HepG2 (cell line): ENCODE results near the gene TBCD. TPM values are rescaled to one million over a fixed set of nuclear protein-coding genes. Genes with fewer than 3 reads are reported as not detected.

ENCODE experiments used
- CREM ChIP-seq, 2 experiments: sonication (generic) in 1 of 2; formaldehyde crosslinking in 1 of 2; IDR thresholded peaks; 2 replicates each; pipeline versions ENCODE4 v1.4.0 to v1.6.1; 2016 to 2020; ENCODE audit warnings: antibody characterized with exemption in 1 of 2, mild to moderate bottlenecking in 1 of 2, missing genetic modification reagents in 1 of 2
- EP300 ChIP-seq, 3 experiments: sonication (generic) in 1 of 3; formaldehyde crosslinking in 1 of 3; IDR thresholded peaks; 2 replicates each; pipeline versions ENCODE4 v1.5.1 to v1.6.1; 2011 to 2020; ENCODE audit warnings: low read depth in 2 of 3, low read length in 2 of 3, borderline replicate concordance in 1 of 3, improper control_type of control experiment in 1 of 3, mild to moderate bottlenecking in 1 of 3, missing genetic modification reagents in 1 of 3, moderate library complexity in 1 of 3
- ISL2 ChIP-seq: sonication (generic); formaldehyde crosslinking; IDR thresholded peaks from 2 replicates; pipeline ENCODE4 v1.5.0; 2020; ENCODE audit warnings: missing genetic modification reagents
- SMAD3 ChIP-seq: sonication (generic); formaldehyde crosslinking; IDR thresholded peaks from 2 replicates; pipeline ENCODE4 v1.4.0; 2020; ENCODE audit warnings: missing genetic modification reagents
- TEAD3 ChIP-seq: optimal IDR thresholded peaks from 2 replicates; pipeline ENCODE3; 2016; ENCODE audit warnings: borderline replicate concordance
- TGIF2 ChIP-seq: IDR thresholded peaks from 2 replicates; pipeline ENCODE4 v1.6.1; 2016; ENCODE audit warnings: control low read depth, missing compliant biosample characterization
- ZMYM4 ChIP-seq: sonication (generic); formaldehyde crosslinking; IDR thresholded peaks from 2 replicates; pipeline ENCODE4 v1.8.1; 2023; ENCODE audit warnings: mild to moderate bottlenecking, missing genetic modification reagents
- ZNF558 ChIP-seq: sonication (generic); formaldehyde crosslinking; IDR thresholded peaks from 2 replicates; pipeline ENCODE4 v1.9.0; 2022; ENCODE audit warnings: mild to moderate bottlenecking, missing genetic modification reagents, borderline replicate concordance
- polyA plus RNA-seq, 8 experiments: library from polyadenylated mRNA; depleted of rRNA in 3 of 8; stranded (reverse) in 7 of 8; unstranded in 1 of 8; fragments of >200 nt; fragmentation: Illumina TruSeq in 4 of 8; extraction: Trizol in 4 of 8; gene quantifications; 2 replicates each; pipeline versions ENCODE4 v1.2.1 to v1.2.3, GENCODE V29; 2011 to 2016; ENCODE audit warnings: low read depth in 4 of 8, missing spikeins in 1 of 8, mixed read lengths in 1 of 8; ENCODE audit not compliant: insufficient read depth in 1 of 8
- total RNA-seq, 5 experiments: library from RNA; depleted of rRNA; stranded (reverse); fragments of >200 nt; fragmentation: Illumina TruSeq; extraction: Trizol; gene quantifications; 2 replicates each; pipeline ENCODE4 v1.2.3, GENCODE V29; 2016; ENCODE audit warnings: low read depth in 1 of 5
- TF ChIP-seq, protein P1 (sequence below): IDR thresholded peaks from 2 replicates; pipeline ENCODE4 v1.6.1; 2016; ENCODE audit warnings: mild to moderate bottlenecking, missing biosample characterization, missing genetic modification reagents
- TF ChIP-seq, protein P2 (sequence below): sonication (generic); formaldehyde crosslinking; IDR thresholded peaks from 2 replicates; pipeline ENCODE4 v1.5.1; 2020; ENCODE audit warnings: mild to moderate bottlenecking, moderate library complexity, missing genetic modification reagents
- TF ChIP-seq, protein P3 (sequence below): sonication (generic); formaldehyde crosslinking; IDR thresholded peaks from 2 replicates; pipeline ENCODE4 v1.4.0; 2020; ENCODE audit warnings: missing genetic modification reagents, borderline replicate concordance
- TF ChIP-seq, protein P4 (sequence below): sonication (generic); formaldehyde crosslinking; IDR thresholded peaks from 2 replicates; pipeline ENCODE4 v1.5.0; 2020; ENCODE audit warnings: missing genetic modification reagents
- TF ChIP-seq, protein P5 (sequence below): sonication (generic); formaldehyde crosslinking; IDR thresholded peaks from 2 replicates; pipeline ENCODE4 v1.5.0; 2020; ENCODE audit warnings: mild to moderate bottlenecking, missing genetic modification reagents, borderline replicate concordance

TBCD gene
- total and polyA plus RNA-seq, 2 of the 13 experiments (the other 11 are each of a cell fraction or from before 2014, with no cell fraction given), result 33.9 to 54.8 TPM

DNA sequence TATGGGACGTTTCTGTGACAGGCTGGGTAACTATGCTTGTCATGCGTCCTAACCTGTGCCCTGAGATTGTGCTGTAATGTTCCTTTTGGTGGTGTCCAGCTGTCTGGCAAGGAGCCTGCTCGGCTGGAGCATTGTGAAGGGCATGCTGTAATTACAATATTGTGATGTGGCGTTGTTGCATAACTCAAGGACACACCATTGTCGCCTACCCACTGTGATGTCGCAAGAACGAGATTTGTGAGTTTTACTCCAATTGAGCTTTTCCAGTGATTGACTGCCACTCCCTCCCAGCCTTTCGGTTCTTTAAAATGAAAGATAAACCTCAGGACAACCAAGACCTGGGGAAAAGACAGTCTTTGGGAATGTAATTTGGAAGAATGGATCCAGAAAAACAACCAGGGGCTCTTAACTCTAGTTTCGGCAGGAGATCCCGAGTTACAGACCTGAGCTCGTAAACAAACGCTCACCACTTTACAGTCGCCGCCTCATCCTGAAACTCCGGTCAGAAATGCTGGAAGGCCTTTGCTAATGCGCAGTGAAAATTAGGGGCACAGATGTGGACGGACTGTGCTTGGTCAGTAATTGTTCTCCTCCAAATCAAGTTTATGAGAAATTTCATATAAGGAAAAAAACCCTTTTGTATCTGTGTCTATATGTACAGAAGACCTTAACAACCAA lies 86.7 kb downstream of the TBCD start (continued):
- TF ChIP-seq, protein P1, sequence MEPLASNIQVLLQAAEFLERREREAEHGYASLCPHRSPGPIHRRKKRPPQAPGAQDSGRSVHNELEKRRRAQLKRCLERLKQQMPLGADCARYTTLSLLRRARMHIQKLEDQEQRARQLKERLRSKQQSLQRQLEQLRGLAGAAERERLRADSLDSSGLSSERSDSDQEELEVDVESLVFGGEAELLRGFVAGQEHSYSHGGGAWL (CRISPR knock-in tag), result no peak
- TF ChIP-seq SMAD3 (CRISPR knock-in tag) (peak; percentile 84), EP300 (IDR thresholded peaks at IDR 0.05; ENCODE audit: low read depth in 2 of 2, low read length in 2 of 2) (peak; percentile 75 to 87; a peak in 3 of 4 replicates), EP300 (CRISPR knock-in tag; IDR thresholded peaks at IDR 0.05; ENCODE audit: borderline replicate concordance) (0 out of 2 replicates have a peak, but pooled peaks have one; percentile 52), CREM (IDR thresholded peaks at IDR 0.05) (peak; percentile 57; the same call in 1 of the 2 replicates), CREM (CRISPR knock-in tag; IDR thresholded peaks at IDR 0.05) (no peak), TEAD3 (peak; percentile 55), TGIF2 (CRISPR knock-in tag) (peak; percentile 71; the same call in 1 of the 2 replicates), ISL2 (CRISPR knock-in tag) (peak; percentile 52; the same call in 1 of the 2 replicates), ZMYM4 (CRISPR knock-in tag) (peak; percentile 77), ZNF558 (CRISPR knock-in tag) (no peak)
- TF ChIP-seq, protein P2, sequence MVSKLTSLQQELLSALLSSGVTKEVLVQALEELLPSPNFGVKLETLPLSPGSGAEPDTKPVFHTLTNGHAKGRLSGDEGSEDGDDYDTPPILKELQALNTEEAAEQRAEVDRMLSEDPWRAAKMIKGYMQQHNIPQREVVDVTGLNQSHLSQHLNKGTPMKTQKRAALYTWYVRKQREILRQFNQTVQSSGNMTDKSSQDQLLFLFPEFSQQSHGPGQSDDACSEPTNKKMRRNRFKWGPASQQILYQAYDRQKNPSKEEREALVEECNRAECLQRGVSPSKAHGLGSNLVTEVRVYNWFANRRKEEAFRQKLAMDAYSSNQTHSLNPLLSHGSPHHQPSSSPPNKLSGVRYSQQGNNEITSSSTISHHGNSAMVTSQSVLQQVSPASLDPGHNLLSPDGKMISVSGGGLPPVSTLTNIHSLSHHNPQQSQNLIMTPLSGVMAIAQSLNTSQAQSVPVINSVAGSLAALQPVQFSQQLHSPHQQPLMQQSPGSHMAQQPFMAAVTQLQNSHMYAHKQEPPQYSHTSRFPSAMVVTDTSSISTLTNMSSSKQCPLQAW (CRISPR knock-in tag), result 0 out of 2 replicates have a peak, but pooled peaks have one; percentile 50
- TF ChIP-seq, protein P3, sequence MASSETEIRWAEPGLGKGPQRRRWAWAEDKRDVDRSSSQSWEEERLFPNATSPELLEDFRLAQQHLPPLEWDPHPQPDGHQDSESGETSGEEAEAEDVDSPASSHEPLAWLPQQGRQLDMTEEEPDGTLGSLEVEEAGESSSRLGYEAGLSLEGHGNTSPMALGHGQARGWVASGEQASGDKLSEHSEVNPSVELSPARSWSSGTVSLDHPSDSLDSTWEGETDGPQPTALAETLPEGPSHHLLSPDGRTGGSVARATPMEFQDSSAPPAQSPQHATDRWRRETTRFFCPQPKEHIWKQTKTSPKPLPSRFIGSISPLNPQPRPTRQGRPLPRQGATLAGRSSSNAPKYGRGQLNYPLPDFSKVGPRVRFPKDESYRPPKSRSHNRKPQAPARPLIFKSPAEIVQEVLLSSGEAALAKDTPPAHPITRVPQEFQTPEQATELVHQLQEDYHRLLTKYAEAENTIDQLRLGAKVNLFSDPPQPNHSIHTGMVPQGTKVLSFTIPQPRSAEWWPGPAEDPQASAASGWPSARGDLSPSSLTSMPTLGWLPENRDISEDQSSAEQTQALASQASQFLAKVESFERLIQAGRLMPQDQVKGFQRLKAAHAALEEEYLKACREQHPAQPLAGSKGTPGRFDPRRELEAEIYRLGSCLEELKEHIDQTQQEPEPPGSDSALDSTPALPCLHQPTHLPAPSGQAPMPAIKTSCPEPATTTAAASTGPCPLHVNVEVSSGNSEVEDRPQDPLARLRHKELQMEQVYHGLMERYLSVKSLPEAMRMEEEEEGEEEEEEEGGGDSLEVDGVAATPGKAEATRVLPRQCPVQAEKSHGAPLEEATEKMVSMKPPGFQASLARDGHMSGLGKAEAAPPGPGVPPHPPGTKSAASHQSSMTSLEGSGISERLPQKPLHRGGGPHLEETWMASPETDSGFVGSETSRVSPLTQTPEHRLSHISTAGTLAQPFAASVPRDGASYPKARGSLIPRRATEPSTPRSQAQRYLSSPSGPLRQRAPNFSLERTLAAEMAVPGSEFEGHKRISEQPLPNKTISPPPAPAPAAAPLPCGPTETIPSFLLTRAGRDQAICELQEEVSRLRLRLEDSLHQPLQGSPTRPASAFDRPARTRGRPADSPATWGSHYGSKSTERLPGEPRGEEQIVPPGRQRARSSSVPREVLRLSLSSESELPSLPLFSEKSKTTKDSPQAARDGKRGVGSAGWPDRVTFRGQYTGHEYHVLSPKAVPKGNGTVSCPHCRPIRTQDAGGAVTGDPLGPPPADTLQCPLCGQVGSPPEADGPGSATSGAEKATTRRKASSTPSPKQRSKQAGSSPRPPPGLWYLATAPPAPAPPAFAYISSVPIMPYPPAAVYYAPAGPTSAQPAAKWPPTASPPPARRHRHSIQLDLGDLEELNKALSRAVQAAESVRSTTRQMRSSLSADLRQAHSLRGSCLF, result no peak
- TF ChIP-seq, protein P4, sequence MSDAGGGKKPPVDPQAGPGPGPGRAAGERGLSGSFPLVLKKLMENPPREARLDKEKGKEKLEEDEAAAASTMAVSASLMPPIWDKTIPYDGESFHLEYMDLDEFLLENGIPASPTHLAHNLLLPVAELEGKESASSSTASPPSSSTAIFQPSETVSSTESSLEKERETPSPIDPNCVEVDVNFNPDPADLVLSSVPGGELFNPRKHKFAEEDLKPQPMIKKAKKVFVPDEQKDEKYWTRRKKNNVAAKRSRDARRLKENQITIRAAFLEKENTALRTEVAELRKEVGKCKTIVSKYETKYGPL (CRISPR knock-in tag), result peak; percentile 99
- TF ChIP-seq, protein P5, sequence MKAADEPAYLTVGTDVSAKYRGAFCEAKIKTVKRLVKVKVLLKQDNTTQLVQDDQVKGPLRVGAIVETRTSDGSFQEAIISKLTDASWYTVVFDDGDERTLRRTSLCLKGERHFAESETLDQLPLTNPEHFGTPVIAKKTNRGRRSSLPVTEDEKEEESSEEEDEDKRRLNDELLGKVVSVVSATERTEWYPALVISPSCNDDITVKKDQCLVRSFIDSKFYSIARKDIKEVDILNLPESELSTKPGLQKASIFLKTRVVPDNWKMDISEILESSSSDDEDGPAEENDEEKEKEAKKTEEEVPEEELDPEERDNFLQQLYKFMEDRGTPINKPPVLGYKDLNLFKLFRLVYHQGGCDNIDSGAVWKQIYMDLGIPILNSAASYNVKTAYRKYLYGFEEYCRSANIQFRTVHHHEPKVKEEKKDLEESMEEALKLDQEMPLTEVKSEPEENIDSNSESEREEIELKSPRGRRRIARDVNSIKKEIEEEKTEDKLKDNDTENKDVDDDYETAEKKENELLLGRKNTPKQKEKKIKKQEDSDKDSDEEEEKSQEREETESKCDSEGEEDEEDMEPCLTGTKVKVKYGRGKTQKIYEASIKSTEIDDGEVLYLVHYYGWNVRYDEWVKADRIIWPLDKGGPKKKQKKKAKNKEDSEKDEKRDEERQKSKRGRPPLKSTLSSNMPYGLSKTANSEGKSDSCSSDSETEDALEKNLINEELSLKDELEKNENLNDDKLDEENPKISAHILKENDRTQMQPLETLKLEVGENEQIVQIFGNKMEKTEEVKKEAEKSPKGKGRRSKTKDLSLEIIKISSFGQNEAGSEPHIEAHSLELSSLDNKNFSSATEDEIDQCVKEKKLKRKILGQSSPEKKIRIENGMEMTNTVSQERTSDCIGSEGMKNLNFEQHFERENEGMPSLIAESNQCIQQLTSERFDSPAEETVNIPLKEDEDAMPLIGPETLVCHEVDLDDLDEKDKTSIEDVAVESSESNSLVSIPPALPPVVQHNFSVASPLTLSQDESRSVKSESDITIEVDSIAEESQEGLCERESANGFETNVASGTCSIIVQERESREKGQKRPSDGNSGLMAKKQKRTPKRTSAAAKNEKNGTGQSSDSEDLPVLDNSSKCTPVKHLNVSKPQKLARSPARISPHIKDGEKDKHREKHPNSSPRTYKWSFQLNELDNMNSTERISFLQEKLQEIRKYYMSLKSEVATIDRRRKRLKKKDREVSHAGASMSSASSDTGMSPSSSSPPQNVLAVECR (CRISPR knock-in tag), result peak; percentile 56; the same call in 1 of the 2 replicates
